GM18499 (cell line): Measurements from ENCODE around the gene PLXNA4.

Experiments
- ATAC-seq: cut with Tn5 transposase; IDR thresholded peaks from one replicate; pipeline ENCODE4 v1.9.1; 2021; ENCODE audit warnings: moderate number of reproducible peaks; ENCODE audit not compliant: insufficient read depth, unreplicated experiment

Gene PLXNA4

DNA sequence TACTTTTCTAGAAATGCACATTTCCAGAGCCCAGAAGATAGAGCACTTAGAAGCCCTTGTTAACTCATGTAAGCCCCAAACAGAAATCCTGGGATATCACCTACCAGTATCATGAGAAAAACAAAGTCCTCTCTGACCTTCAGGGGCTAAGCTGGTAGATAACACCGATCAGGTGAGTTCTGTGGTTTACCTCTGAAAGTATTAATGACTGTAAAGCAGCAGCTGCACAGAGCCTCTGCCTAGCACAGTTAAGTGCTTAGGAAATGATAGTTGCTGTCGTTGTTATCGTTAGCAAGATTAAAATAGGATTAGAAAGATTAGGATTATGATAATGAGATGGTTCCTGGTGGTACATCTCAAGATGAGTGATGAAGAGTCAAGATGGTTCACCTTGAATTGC is 64.9 kb downstream of the PLXNA4 start:
- no peak for ATAC-seq

DNA sequence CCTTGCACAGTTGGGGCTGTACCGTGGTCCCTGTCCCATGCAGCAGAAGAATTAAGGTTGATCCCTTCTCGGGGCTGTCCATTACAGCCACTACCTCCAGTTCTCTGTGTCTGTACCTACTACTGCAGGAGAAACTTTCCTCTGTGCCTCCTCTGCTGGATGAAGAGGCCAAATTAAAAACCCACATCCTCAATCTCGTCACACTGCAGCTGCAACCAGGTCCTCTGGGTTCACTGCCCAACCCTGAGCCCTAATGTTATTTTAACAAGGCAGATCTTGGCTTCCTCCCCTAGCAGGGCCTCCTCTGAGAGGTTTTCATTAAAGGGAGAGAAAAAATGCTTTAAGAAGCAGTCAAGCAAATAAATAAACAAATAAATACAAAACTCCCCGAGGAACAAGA is 66.6 kb downstream of the PLXNA4 start:
- ATAC-seq = no peak

DNA sequence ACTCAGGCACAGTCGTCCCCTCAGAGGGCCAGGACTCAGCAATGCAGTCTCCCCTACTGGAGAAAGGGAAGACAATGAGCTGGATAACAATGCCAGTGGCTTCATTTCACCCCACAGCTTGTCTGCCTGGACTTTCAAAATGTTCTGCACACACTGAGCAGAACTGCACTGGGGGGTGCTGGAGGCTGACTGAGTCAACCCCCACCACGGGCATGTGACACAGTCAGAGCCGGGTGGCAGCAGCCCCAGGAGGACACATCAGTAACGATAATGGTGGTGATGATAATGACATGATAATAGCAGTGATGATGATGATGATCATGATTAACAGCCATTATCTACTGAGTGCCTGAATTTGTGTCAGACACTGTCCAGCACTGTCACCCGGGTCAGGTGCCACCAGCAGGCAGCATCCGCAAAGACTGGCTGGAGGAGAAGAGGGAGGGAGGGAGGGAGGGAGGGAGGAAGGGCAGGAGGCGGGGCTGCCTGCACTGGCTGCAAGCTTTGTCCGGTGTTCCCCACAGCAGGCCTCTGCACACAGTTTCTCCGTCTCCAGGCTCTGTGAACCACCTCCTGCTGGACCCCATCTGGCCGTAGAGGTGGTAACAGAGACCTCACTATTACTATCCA is 67.4 kb downstream of the PLXNA4 start:
- ATAC-seq = no peak

DNA sequence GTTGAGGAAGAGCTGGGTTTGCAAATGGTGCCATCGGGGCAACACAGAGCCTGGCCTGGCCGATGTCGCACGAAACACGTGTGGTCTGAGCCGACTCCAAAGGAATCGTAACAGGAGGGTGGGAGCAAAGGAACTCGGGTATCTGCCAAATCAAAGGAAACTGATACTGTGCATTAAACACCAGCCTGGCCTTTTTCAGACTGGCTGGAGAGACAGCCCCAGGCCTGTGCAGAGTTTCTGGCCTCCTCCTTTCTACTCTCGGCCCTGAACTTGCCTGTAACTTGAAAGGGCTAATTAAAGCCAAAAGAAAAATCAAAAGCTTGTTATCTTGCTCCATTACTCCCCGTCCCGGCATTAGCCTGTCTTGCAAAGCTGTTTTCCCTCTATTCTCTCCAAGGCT is 71.4 kb downstream of the PLXNA4 start:
- no peak for ATAC-seq

DNA sequence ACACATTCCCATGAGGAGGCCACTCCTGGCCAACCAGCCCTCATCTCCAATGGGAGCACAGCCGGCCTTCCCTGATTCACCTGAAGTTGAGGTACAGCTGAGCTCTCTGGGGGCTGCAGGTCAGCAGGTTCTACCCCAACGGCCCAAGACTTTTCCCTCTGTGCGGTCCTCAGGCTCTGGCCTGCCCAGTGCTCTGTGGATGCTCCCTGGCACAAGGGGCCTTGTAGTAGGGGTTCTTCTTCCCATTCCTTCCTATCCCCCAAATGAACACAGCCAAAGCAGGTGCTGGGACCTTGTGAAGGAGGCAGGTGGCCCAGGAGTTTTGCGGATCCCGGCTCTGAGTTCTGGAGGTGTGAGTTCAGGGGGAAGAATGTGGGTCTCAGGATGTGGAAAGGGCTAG is 72.2 kb downstream of the PLXNA4 start:
- no peak for ATAC-seq

DNA sequence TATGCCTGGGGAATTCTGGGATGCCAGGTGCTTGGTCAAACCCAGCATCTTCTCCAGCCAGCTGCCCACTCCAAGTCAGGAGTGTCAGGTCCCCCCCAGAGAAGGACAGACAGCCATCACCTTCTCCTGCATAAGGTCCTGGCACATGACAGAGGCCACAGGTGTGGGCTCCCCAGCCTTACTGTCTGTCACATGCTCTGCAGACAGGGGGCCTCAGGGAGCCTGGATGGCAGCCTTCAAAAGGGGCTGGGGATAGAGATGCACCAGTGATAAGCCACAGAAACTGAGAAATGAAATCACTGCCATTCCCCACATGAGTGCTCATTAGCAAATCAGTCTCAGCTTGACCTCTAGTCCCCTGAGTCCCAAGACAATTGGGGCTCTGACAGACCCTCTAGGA is 72.9 kb downstream of the PLXNA4 start:
- no peak for ATAC-seq

DNA sequence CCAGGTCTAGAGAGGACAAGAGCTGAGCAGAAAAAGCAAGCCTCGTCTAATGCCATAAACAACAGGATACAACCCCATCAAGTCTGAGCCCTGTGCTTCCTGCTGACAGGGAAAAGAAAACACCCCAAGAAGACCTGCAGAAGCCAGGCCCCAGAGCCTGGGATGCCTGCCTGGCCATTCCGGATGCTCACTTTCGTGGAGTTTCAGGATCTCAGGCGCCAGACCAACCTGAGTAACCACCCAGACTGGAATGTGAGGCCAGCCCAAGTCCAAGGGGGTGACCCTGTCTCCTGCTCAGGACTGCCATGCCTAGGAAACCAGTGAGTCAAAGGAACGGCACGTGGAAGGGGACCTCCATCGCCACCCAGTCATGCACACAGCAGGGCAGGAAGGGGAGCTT is 74.3 kb downstream of the PLXNA4 start:
- ATAC-seq = no peak

DNA sequence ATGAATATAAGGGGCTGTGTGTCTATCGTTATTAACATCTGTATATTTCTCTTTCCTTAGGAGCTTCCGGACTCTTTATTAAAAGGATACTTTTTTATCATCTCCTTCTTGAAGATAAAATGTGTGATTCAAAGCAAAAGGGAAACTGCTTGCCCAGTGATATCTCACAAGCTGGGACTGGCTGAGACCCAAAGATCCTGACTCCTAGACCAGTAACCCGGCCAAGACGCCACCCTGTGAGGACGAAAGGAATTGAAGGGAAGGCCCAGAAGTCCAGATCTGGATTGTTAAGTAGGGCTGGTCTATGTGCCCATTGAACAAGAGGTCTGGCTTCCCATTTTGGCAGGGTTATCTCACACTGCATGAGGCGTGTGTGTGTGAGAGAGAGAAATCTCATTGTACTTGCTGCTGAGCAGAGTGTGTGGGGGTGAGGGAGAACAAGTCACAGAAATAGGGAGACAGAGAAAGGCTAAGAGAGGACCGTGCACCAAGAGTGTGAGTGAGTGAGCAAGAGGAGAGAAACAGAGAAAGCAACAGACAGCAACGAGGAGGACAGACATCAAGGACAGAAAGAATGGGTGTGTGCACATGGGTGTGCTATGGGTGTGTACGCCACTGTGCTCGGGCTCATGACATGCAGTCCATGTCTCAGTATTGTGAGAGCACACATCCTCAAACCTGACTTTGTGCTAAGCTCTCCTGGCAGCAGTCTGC is 75.4 kb downstream of the PLXNA4 start:
- ATAC-seq = no peak

DNA sequence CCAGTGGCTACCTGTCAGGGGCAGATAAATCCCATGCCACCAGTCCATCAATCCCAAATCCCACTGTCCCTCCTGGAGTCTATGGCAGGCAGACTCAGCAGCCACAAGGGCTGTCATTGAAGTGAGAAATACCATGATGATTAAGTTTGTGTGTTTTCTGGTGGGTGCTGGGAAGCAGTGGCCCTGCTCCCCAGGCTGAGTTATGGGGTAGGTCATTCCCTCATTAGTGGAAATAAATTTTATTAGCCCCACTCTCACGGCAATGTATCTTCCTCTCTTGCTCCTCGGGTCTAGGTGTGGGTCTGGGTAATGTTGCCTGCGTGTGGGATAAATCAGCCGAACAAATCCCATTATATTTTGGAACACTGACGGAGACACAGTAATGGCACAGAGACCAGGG is 76.8 kb downstream of the PLXNA4 start:
- no peak for ATAC-seq

DNA sequence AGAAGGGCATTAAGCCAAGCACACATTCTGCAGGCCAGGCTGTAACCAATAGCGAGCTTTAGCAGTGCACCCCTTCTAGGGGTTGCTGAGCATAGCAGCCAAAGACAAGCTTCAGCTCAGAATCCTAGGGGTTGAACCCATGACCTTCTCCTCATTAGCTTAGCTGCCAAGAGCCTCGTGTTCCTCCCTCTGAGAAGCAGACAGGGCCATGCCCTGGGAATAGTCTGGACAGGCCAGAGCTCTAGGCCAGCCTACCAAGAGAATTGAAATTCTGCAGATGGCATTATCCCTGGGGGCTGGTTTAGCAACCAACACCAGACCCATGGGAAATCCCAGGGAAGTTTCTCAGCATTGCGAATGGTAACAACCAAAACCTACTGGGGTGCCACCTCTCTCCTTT is 77.2 kb downstream of the PLXNA4 start:
- no peak for ATAC-seq

DNA sequence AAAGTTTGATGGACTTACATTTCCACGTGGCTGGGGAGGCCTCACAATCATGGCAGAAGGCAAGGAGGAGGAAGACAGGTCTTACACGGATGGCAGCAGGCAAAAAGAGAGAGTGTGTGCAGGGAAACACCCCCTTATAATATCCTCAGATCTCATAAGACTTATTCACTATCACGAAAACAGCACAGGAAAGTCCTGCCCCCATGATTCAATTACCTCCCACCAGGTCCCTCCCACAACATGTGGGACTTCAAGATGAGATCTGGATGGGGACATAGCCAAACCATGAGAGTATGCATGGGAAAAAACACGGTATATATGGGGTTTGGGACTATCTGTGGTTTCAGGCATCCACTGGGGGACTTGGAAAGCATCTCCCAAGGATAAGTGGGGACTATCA is 78.0 kb downstream of the PLXNA4 start:
- no peak for ATAC-seq

DNA sequence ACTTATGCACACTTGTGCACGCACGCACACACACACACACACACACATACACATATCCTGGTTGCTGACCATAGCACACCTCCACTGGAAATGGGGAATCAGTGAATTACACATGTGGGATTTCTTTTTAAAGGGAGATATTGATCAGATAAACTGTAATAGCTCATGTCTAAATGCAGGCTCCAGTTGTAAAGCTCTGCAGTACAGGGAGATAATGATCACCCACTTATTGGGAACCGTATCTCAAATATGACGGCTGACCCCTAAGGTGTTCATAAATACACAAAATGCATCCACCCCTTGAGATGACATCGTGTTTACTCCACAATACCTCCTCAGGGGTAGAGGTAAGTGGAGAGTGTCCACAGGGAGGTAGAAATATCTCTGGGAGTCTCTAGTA is 79.2 kb downstream of the PLXNA4 start:
- ATAC-seq = no peak

DNA sequence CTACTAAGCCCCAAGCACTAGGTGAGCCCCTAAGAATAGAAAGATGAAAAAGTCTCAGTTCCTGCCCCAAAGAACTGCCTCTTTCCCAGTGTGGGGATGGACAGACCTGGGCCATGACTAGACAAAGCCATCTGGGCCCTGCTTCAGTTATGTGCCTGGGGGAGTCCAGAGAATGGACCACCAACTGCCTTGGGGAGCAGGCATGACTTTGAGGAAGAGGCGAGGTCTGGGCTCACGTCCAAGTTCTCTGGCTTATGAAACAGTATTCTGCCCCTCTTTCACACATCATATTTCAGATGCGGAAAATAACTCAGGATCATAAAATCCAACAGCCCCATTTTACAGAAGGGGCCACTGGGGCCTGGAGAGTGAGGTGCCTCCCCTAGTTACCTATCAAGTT is 80.3 kb downstream of the PLXNA4 start:
- ATAC-seq = no peak

DNA sequence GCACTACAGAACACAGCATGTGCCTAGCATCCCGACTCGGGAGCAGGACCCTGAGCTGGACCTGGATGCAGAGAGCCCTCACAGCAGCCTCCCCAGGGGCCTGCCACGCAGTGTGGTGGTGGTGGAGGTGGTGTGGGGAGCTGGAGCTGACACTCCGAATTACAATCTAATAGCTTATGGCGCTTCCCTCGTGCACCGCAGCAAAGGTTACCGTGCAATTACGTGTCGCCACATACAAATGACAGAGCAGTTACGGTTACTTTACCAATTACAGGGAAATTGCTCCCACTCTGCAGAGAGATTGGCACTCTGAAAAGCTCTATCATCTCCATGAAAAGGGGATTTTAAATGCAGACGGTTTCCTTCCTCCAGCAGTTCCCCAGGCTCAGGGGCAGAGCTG is 81.8 kb downstream of the PLXNA4 start:
- no peak for ATAC-seq

DNA sequence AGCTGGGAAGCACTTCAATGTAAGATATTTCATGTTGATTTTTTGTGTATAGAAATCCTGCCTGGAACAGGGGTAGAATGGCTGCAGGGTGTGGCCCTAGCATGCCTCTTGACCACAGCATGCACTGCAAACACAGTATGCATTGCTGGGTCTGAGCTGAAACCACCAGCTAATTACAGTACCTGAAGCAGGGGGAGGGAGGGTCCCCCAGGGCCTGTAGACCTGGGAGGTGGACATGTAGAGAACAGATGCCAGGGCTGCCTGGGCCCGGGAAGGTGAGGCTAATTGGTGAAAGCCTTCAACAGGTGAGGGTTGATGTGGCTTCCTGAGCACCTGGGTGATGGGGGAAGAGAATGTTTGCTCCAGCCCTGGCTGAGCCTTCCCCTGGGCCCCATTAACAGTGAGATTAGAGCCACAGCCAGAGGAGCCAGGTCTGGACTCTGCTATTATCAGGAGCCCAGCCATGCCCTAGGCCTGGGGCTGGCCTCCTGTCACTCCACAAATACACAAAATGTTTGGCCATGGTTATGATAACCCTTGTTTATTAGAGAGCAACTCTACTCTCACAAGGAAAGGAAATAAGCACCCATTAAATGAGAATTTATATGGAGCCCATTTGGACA is 83.3 kb downstream of the PLXNA4 start:
- ATAC-seq = no peak

DNA sequence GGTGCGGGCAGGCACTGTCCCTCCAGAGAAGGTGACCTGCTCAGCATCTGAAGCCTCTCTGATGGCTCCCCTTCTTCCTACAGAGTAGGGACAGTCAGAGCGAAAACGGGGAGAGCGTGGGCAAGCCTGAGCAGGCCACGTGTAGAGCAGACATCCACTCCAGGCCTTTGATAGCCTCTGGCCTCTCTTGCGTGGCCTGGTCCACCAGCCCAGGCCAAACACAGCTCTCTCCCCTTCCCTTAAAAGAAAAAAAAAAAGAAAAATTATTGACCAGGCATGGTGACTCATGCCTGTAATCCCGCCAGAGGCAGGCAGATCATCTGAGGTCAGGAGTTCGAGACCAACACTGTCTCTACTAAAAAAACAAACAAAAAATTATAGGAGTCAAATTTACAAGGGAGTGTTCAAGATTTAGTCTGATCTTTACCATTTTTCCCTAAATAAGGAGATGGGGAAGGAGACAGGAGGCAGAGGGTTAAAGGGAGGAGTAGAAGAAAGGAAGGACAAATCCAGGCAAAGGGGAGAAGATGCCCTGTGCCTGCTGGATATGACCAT is 84.8 kb downstream of the PLXNA4 start:
- no peak for ATAC-seq

DNA sequence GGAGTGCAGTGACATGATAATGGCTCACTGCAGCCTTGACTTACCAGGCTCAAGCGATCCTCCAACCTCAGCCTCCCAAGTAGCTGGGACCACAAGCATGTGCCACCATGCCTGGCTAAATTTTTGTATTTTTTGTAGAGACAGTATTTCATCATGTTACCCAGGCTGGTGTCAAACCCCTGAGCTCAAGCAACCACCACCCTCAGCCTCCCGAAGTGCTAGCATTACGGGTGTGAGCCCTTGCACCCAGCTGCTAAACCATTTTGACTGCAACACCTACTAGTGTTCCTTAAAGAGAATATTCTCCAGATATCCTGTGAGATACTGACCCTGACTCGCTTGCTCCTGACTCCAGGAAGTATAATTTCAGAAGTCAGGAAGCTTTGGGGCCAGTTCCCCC is 85.8 kb downstream of the PLXNA4 start:
- no peak for ATAC-seq

DNA sequence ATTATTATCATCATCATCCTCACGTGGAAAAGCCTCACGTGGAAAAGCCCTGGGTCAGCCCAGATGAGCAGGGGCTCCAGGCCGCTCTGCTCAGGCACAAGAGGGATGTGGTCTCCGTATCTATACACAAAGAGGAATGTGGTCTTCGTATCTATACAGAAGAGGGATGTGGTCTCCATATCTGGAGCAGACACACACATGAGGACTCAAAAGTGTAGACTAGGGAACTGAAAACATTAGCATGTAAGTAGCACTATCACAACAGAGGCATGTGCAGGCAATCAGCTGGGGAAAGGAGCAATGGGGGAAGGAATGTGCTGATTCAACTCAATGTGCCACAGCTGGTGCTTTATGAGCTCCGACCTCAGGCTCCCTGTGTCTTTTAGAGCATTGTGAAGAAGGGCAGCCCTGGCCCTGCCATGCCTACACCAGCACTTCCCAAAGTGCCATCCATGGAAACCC is 86.5 kb downstream of the PLXNA4 start:
- ATAC-seq = no peak

DNA sequence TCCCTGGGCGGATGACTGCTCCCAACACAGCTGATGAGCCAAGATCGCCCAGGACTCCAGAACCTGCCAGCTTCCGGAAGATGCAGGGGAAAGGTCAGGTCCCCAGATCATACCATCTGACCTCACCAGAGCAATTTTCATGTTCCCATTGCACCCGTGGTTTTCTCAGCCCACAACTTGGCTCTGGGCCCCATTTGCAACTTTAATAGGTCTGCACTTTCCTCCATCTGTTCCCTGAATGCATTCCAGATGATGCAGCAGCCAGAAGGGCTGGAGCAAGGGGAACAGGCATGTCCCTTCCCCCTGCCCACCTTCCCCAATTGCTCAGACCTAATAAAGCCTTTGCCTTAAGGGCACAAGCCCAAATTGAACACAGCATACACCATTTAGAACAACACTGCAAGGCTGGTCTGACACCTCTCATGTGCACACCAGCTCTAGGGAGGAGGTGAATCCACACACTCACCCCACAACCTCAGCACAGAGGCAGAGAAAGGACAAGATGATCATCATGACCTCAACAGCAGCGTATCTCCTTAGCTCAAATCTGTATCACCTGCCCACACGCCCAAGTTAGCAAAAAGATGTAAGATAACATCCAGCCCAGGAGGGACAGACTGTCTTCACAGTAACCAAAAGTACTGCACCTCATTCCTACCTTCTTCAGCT is 87.5 kb downstream of the PLXNA4 start:
- ATAC-seq = no peak

DNA sequence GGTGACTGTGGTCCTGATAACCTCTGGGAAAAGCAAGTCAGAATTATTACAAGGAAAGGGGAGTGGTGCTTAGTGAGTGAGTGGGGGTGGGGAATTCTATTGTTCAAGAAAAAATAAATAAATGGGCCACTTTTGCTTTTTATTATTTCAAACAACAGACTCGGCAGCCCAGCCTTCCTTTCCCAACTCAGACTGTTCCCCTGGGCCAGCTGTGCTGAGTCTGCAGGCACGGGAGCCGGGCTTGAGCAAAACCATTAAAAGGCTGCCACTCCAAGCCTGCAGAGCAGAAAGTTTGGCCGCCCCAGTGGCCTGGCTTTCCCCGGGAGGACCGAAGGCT is 90.0 kb downstream of the PLXNA4 start:
- ATAC-seq = no peak

DNA sequence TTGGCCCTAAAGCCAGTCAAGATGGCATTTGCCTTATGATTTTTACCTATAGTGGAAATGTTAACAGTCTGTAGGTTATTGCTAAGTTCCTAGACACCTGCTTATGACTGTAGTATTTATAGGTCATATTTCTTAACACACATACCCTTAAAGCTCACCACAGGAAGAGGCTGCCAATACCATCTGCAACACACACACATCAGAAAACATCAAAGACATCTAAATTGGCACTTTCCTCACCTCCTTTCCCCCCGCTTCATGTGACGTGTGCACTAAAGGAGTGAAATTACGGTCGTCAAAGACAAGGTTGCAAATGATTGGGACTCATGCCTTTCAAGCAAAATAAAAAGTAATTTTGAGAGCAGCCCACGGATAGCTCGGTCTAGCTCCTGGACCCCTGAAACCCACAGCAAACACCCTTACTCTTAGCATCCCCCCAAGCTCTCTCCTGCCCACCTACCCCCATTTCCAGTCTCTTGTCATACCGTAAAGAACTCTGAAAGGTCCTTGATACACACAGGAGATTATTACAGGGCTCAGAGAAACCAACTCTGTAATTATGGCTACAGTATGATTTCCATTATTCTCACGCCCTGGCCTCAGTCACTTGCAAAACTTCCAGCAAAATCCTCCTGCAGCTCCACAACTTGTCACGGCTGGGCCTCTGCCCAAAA is 90.5 kb downstream of the PLXNA4 start:
- ATAC-seq = no peak
